22Rv1 (cell line): ENCODE data around the gene FBXW5.

Experiments
- ZFX ChIP-seq: fragments of 450-650 bp; IDR thresholded peaks from 2 replicates; pipeline ENCODE4 v1.6.1; 2017; ENCODE audit warnings: antibody characterized with exemption, borderline replicate concordance
- TF ChIP-seq, protein P1 (sequence below): fragments of 450-650 bp; IDR thresholded peaks from 2 replicates; pipeline ENCODE4 v1.5.1; 2017; ENCODE audit warnings: mild to moderate bottlenecking

DNA sequence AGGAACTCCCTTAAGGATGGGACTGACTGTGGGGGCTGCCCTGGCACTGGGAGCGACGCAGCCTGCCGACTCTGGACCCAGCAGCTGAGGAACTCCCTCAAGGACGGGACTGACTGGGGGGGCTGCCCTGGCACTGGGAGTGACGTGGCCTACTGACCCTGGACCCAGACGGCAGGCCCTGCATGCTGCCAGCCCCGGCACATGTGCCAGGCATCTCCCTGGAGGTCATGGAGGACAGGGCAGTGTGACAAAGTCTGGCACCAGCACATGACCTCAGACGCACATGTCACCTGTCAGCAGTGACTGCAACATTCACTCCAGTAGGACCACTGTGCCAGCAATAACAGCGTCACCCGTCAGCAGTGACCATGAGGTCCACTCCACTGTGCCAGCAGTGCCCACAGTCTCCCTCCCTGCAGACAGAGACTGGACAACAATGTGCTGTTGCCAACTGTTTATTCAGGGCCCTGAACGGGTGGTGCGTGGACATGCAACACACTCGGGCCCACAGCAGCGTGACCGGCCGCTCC, 4.5 kb downstream of the FBXW5 start:
- TF ChIP-seq, protein P1, sequence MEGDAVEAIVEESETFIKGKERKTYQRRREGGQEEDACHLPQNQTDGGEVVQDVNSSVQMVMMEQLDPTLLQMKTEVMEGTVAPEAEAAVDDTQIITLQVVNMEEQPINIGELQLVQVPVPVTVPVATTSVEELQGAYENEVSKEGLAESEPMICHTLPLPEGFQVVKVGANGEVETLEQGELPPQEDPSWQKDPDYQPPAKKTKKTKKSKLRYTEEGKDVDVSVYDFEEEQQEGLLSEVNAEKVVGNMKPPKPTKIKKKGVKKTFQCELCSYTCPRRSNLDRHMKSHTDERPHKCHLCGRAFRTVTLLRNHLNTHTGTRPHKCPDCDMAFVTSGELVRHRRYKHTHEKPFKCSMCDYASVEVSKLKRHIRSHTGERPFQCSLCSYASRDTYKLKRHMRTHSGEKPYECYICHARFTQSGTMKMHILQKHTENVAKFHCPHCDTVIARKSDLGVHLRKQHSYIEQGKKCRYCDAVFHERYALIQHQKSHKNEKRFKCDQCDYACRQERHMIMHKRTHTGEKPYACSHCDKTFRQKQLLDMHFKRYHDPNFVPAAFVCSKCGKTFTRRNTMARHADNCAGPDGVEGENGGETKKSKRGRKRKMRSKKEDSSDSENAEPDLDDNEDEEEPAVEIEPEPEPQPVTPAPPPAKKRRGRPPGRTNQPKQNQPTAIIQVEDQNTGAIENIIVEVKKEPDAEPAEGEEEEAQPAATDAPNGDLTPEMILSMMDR: no peak
- no peak for TF ChIP-seq ZFX
